Hepatocyte (in vitro differentiated cells): ENCODE results near the gene DLGAP3.

ENCODE experiments used
- CTCF ChIP-seq: fragments of 200-600 bp; sonication (generic); IDR thresholded peaks from 2 replicates; pipeline ENCODE4 v1.5.1; 2016; ENCODE audit warnings: antibody characterized with exemption, mild to moderate bottlenecking; ENCODE audit not compliant: poor library complexity
- EZH2 ChIP-seq: fragments of 200-600 bp; sonication (generic); IDR thresholded peaks from 2 replicates; pipeline ENCODE4 v1.6.1; 2016; ENCODE audit warnings: antibody characterized with exemption, mild to moderate bottlenecking, borderline replicate concordance
- EZH2phosphoT487 ChIP-seq: fragments of 200-600 bp; sonication (generic); IDR thresholded peaks from one replicate; pipeline ENCODE4 v1.6.1; 2018; ENCODE audit warnings: antibody characterized with exemption, mild to moderate bottlenecking, low read depth, moderate library complexity; ENCODE audit not compliant: unreplicated experiment, severe bottlenecking

- TF ChIP-seq EZH2 = no peak
- TF ChIP-seq CTCF = no peak
- TF ChIP-seq EZH2phosphoT487 = no peak
Observed at GRCh38 chr1:34842073-34842472, 87.4 kb downstream of the DLGAP3 start.
